Upper lobe of left lung (tissue), 4 donors: ENCODE measurements around the gene LCT.

Source experiments
- POLR2A ChIP-seq, 4 donors: fragments of 450-650 bp; IDR thresholded peaks; one replicate each; pipeline ENCODE4 v1.5.1; 2016 to 2017; ENCODE audit warnings: antibody characterized with exemption in 4 of 4, mild to moderate bottlenecking in 2 of 4
- POLR2AphosphoS5 ChIP-seq, 2 donors: sonication (generic); formaldehyde crosslinking; IDR thresholded peaks; one replicate each; pipeline ENCODE4 v1.5.1; 2017; ENCODE audit warnings: antibody characterized with exemption in 2 of 2
- TF ChIP-seq, protein P1 (sequence below), 6 experiments: fragments of 450-650 bp in 4 of 6; fragments of 200-600 bp in 2 of 6; sonication (generic) in 2 of 6; IDR thresholded peaks; one replicate each; pipeline ENCODE4 v1.5.1; 2016 to 2019; ENCODE audit warnings: antibody characterized with exemption in 6 of 6

DNA sequence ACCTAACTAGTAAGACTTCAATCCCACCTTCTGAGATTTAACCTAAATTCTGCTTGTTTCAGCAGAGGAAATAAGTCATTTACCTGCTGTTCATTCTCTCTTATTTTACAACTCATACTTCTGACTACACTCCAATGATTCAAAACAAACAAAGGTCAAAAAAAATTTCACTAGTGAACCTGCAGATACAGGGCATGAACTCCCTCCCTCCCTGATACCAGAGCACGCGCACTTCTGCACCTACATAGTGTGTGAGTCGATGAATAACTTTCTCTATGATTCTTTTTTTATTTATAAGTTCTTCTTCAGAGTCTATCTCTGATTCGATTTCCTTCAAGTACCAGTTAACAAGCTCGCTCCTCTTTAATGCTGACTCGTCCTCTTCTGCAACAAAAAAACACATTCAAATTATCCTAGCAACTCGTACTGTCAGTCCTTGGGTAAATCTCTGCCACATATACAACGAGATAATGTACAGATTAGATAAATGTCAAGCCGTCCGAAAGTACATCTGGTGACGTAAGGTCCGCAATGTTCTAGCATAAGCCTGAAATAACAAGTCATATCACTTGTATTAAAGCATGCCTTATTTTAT is 7.4 kb upstream of the LCT start:
- no peak for TF ChIP-seq POLR2AphosphoS5 (IDR thresholded peaks at IDR 0.05)
- no peak for TF ChIP-seq POLR2A (IDR thresholded peaks at IDR 0.05)
- TF ChIP-seq, protein P1, sequence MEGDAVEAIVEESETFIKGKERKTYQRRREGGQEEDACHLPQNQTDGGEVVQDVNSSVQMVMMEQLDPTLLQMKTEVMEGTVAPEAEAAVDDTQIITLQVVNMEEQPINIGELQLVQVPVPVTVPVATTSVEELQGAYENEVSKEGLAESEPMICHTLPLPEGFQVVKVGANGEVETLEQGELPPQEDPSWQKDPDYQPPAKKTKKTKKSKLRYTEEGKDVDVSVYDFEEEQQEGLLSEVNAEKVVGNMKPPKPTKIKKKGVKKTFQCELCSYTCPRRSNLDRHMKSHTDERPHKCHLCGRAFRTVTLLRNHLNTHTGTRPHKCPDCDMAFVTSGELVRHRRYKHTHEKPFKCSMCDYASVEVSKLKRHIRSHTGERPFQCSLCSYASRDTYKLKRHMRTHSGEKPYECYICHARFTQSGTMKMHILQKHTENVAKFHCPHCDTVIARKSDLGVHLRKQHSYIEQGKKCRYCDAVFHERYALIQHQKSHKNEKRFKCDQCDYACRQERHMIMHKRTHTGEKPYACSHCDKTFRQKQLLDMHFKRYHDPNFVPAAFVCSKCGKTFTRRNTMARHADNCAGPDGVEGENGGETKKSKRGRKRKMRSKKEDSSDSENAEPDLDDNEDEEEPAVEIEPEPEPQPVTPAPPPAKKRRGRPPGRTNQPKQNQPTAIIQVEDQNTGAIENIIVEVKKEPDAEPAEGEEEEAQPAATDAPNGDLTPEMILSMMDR (IDR thresholded peaks at IDR 0.05): no peak
